Transverse colon (tissue), 4 donors: ENCODE results near the gene TM2D3. TPM values are rescaled to one million over a fixed set of nuclear protein-coding genes. Genes with fewer than 3 reads are reported as not detected.

ENCODE experiments used
- DNase-seq: peaks from one replicate; pipeline ENCODE4 v3.0.0-alpha.2; 2019
- H3K27ac ChIP-seq, 4 donors: fragments of 200-600 bp; sonication (generic); 2 replicates each; pipeline ENCODE4 v1.5.1; 2016 to 2018; ENCODE audit warnings: inconsistent platforms in 4 of 4
- H3K27me3 ChIP-seq: fragments of 200-600 bp; sonication (generic); 2 replicates; pipeline ENCODE4 v1.5.1; 2017; ENCODE audit warnings: inconsistent platforms
- H3K36me3 ChIP-seq, 4 donors: fragments of 200-600 bp; sonication (generic); 2 replicates each; pipeline ENCODE4 v1.5.1; 2017 to 2019; ENCODE audit warnings: inconsistent platforms in 4 of 4
- H3K4me1 ChIP-seq, 4 donors: fragments of 200-600 bp; sonication (generic); 2 replicates each; pipeline ENCODE4 v1.5.1; 2017 to 2020; ENCODE audit warnings: inconsistent platforms in 4 of 4
- H3K4me3 ChIP-seq, 4 donors: fragments of 200-600 bp; sonication (generic); 1 replicate in 1 of 4; 2 replicates in 3 of 4; pipeline versions ENCODE4 v1.5.1 to v1.6.1; 2017 to 2019; ENCODE audit warnings: inconsistent platforms in 4 of 4
- H3K9me3 ChIP-seq, 2 donors: fragments of 200-600 bp; sonication (generic); 2 replicates each; pipeline ENCODE4 v1.5.1; 2017 to 2019; ENCODE audit warnings: inconsistent platforms in 2 of 2
- EP300 ChIP-seq: sonication (generic); formaldehyde crosslinking; IDR thresholded peaks from one replicate; pipeline ENCODE4 v1.6.1; 2017; ENCODE audit warnings: antibody characterized with exemption, low read depth
- POLR2A ChIP-seq: fragments of 450-650 bp; IDR thresholded peaks from one replicate; pipeline ENCODE4 v1.6.1; 2016; ENCODE audit warnings: antibody characterized with exemption, mild to moderate bottlenecking, moderate library complexity
- POLR2AphosphoS5 ChIP-seq, 3 donors: sonication (generic); formaldehyde crosslinking; IDR thresholded peaks; one replicate each; pipeline ENCODE4 v1.6.1; 2016; ENCODE audit warnings: antibody characterized with exemption in 3 of 3
- WGBS, 2 donors: methylation state at CpG; one replicate each; pipeline ENCODE4 v1.1.5; 2018; ENCODE audit warnings: low coverage in 1 of 2; 5-methylcytosine and 5-hydroxymethylcytosine counted together
- in situ Hi-C, 4 donors: fragments of 200-750 bp; cut with MboI; loops; one replicate each; pipeline versions ENCODE4 v1.15.0 to v1.15.1; 2017; ENCODE audit warnings: low sequenced_read_pairs in 3 of 4, low pct_ligation_motif_present in 1 of 4, low pct_unique_long_range_greater_than_20kb in 1 of 4
- intact Hi-C: fragments of 100-400 bp; cut with DNase I; formaldehyde crosslinking; loops from one replicate; pipeline ENCODE4 v1.15.1; 2023; ENCODE audit warnings: low total_unique reads
- total RNA-seq, 4 donors: library from RNA; depleted of rRNA; stranded (reverse); fragments of >200 nt; gene quantifications; one replicate each; pipeline ENCODE4 v1.1.0, GENCODE V29; 2016
- TF ChIP-seq, protein P1 (sequence below), 5 experiments: fragments of 200-600 bp in 3 of 5; fragments of 450-650 bp in 2 of 5; sonication (generic) in 3 of 5; IDR thresholded peaks; 1 replicate in 2 of 5; 2 replicates in 3 of 5; pipeline ENCODE4 v1.5.1; 2016 to 2017; ENCODE audit warnings: antibody characterized with exemption in 5 of 5, inconsistent platforms in 3 of 5, mild to moderate bottlenecking in 2 of 5, moderate library complexity in 1 of 5

The TM2D3 gene
- total RNA-seq, 4 donors from 2014 or later: 13.8 to 46.4 (median 33.6) TPM

DNA sequence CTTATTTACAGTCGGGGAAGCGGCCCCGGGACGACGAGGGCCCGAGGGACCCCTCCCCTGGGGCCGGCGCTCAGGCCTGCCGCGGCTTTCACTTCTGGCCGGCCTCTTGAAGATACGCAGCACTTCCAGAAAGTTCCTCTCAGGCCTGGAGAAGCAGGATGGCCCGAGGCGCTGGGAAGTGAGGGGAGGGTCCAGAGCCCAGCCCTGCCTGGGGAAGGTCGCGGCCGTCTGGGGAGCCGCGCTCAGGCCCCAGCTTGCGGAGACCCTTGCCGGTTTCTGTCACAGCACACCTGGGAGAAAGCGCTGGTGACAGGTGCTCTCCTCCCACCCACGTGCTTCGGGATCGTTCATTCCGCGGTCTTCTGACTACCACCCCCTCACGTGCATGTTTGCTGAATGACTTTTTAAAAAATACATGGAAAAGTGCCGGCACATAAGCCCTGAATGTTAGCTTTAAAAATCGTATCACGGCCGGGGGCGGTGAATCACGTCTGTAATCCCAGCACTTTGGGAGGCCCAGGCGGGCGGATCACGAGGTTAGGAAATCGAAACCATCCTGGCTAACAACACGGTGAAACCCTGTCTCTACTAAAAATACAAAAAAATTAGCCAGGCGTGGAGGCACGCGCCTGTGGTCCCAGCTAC is 727 bp upstream of the TM2D3 start:
- no peak for DNase-seq
- in situ Hi-C loops: no loop called here
- 33% methylated on average over 39 of the region's 42 CpGs; no CpG with 5 or more reads in 1 of the 2 donors for WGBS, 2 donors
- TF ChIP-seq POLR2A: no peak
- peak overlapping the region; percentile 68 to 99 (median 82) for H3K4me3 ChIP-seq
- no peaks in the 10 kb centered on the region for H3K27me3 ChIP-seq
- H3K27ac ChIP-seq: peak overlapping the region; percentile 98 to 100 (median 100)
- intact Hi-C loops: no loop called here
- H3K4me1 ChIP-seq: peaks cover 18 to 38% (median 28%) of the 10 kb centered on the region in 4 donors
- H3K9me3 ChIP-seq: no peaks in the 10 kb centered on the region
- H3K36me3 ChIP-seq: peaks cover 0 to 5% (median 2%) of the 10 kb centered on the region in 4 donors

DNA sequence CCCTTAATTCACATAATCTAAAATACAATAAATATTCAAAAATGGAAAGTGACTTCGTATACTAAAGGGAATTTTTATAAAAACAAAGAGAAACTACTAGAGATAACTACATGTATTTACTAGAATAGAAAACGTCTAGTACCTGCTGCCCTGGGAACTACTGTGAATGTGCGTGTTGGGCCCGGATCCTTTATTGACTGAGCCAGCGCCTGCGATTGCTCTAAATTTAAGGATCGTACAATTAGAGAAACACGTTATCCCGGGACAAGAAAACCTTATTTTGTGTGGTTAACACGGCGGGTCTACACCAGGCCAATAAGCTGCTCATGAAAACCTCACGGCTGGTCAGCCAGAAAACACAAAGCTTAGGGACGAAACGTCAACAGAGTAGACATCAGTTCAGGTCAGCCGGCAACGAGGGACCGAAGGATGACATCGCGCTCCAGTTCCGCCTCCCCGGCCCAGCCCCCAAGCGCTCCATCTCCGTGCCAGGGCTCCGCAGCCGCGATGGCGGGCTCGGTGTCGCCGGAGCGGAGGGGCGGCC is 555 bp downstream of the TM2D3 start:
- Histone ChIP-seq H3K4me3 (peak overlapping the region; percentile 68 to 99 (median 92)), H3K36me3 (peaks cover 0 to 5% (median 2%) of the 10 kb centered on the region in 4 donors), H3K9me3 (no peaks in the 10 kb centered on the region), H3K4me1 (peaks cover 18 to 34% (median 26%) of the 10 kb centered on the region in 4 donors), H3K27ac (peak overlapping the region; percentile 98 to 100 (median 100)), H3K27me3 (no peaks in the 10 kb centered on the region)
- DNase-seq: no peak
- TF ChIP-seq POLR2AphosphoS5 (IDR thresholded peaks at IDR 0.05) (no peak), POLR2A (no peak), EP300 (no peak)
- TF ChIP-seq, protein P1, sequence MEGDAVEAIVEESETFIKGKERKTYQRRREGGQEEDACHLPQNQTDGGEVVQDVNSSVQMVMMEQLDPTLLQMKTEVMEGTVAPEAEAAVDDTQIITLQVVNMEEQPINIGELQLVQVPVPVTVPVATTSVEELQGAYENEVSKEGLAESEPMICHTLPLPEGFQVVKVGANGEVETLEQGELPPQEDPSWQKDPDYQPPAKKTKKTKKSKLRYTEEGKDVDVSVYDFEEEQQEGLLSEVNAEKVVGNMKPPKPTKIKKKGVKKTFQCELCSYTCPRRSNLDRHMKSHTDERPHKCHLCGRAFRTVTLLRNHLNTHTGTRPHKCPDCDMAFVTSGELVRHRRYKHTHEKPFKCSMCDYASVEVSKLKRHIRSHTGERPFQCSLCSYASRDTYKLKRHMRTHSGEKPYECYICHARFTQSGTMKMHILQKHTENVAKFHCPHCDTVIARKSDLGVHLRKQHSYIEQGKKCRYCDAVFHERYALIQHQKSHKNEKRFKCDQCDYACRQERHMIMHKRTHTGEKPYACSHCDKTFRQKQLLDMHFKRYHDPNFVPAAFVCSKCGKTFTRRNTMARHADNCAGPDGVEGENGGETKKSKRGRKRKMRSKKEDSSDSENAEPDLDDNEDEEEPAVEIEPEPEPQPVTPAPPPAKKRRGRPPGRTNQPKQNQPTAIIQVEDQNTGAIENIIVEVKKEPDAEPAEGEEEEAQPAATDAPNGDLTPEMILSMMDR (IDR thresholded peaks at IDR 0.05): no peak
- in situ Hi-C loops: no loop called here
- intact Hi-C loops: no loop called here
- WGBS, 2 donors: 0% methylated on average over 13 to 32 of the region's 32 CpGs

- Histone ChIP-seq H3K4me3 (no peak overlapping the region), H3K9me3 (no peaks in the 10 kb centered on the region), H3K36me3 (peaks cover 0 to 15% (median 6%) of the 10 kb centered on the region in 4 donors), H3K27ac (peak overlapping the region in 2 of 4 donors; percentile 99 to 100), H3K27me3 (no peaks in the 10 kb centered on the region), H3K4me1 (peaks cover 18 to 42% (median 26%) of the 10 kb centered on the region in 4 donors)
- in situ Hi-C loops: no loop called here
- no peak for DNase-seq
- WGBS, 2 donors: 57 to 61% methylated on average over 5 of the region's 5 CpGs
- TF ChIP-seq POLR2A (no peak), POLR2AphosphoS5 (IDR thresholded peaks at IDR 0.05) (no peak), EP300 (no peak)
- TF ChIP-seq, protein P1 (IDR thresholded peaks at IDR 0.05): no peak
- intact Hi-C loops: no loop called here
Observed at GRCh38 chr15:101650145-101650544, 2.0 kb downstream of the TM2D3 start.

GRCh38 chr15:101648356-101648755 is 3.8 kb downstream of the TM2D3 start:
- intact Hi-C loops (no loop called here), in situ Hi-C loops (loop anchor here in 2 of 4 donors (10.0 kb wide), 1 partner anchor 354 kb away; the partner anchor contains the start of gene SNRPA1 (in 2 of the 2))
- Histone ChIP-seq H3K4me1 (peaks cover 18 to 39% (median 26%) of the 10 kb centered on the region in 4 donors), H3K27ac (no peak overlapping the region), H3K9me3 (no peaks in the 10 kb centered on the region), H3K36me3 (peaks cover 0 to 28% (median 14%) of the 10 kb centered on the region in 4 donors), H3K27me3 (no peaks in the 10 kb centered on the region), H3K4me3 (no peak overlapping the region)
- 91 to 95% methylated on average over 6 of the region's 6 CpGs for WGBS, 2 donors
- TF ChIP-seq EP300 (no peak), POLR2A (no peak), POLR2AphosphoS5 (IDR thresholded peaks at IDR 0.05) (no peak)
- TF ChIP-seq, protein P1 (IDR thresholded peaks at IDR 0.05): no peak
- no peak for DNase-seq
